ENCODE data around the gene ICAM3.

DNA sequence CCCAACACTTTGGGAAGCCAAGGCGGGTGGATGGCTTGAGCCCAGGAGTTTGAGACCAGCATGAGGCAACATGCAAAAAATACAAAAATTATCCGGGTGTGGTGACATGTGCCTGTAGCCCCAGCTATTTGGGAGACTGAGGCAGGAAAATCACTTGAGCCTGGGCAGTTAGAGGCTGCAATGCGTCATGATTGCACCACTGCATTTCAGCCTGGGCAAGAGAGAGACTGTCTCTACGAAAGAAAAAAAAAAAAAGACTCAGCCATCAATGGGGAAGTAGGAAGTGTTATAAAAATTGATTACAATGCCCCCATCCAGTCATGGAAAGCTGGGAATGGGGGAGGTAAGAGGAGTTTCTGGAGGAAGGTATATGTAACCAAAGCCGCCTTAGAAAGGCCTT is 35.5 kb upstream of the ICAM3 start:
- TF ChIP-seq CTCF (IDR thresholded peaks at IDR 0.05; ENCODE audit: borderline replicate concordance, extremely low read depth, low read length, poor library complexity, severe bottlenecking) (no peak), EZH2 (IDR thresholded peaks at IDR 0.05; ENCODE audit: borderline replicate concordance, low read depth, low read length, severe bottlenecking) (no peak)

Measured in DND-41 (cell line).